T-helper 22 cell (primary cell): ENCODE data around the gene TRIAP1.
"Not testable (repeated sequence)": the region's sequence is repeated elsewhere in the genome, so short reads cannot be mapped to it uniquely, and the experiment has no call there.

Experiments used
- DNase-seq: peaks from one replicate; pipeline ENCODE4 v3.0.0-alpha.2; 2020; ENCODE audit warnings: low read depth

The TRIAP1 gene

GRCh38 chr12:120468821-120469449 is 22.8 kb upstream of the TRIAP1 start:
- DNase-seq, result no peak

GRCh38 chr12:120468325-120468820 is 22.2 kb upstream of the TRIAP1 start:
- no peak for DNase-seq

- no peak for DNase-seq
Observed at GRCh38 chr12:120467439-120467838, 21.3 kb upstream of the TRIAP1 start.

GRCh38 chr12:120466560-120467315 is 20.6 kb upstream of the TRIAP1 start:
- peak; percentile 8 for DNase-seq

- DNase-seq, result no peak
Observed at GRCh38 chr12:120465756-120466155, 19.6 kb upstream of the TRIAP1 start.

GRCh38 chr12:120463712-120464111 is 17.5 kb upstream of the TRIAP1 start:
- DNase-seq, result no peak

- no peak for DNase-seq
Observed at GRCh38 chr12:120462099-120462640, 16.0 kb upstream of the TRIAP1 start.

- no peak for DNase-seq
Observed at GRCh38 chr12:120460157-120460556, 14.0 kb upstream of the TRIAP1 start.

- no peak for DNase-seq
Observed at GRCh38 chr12:120457133-120457532, 10.9 kb upstream of the TRIAP1 start.

GRCh38 chr12:120455302-120455701 is 9.1 kb upstream of the TRIAP1 start:
- DNase-seq, result no peak

- no peak for DNase-seq
Observed at GRCh38 chr12:120453977-120454376, 7.8 kb upstream of the TRIAP1 start.

- DNase-seq, result no peak
Observed at GRCh38 chr12:120453060-120453750, 7.0 kb upstream of the TRIAP1 start.

GRCh38 chr12:120452524-120452923 is 6.3 kb upstream of the TRIAP1 start:
- not testable (repeated sequence) for DNase-seq

- no peak for DNase-seq
Observed at GRCh38 chr12:120447992-120448391, 1.8 kb upstream of the TRIAP1 start.

- DNase-seq, result not testable (repeated sequence)
Observed at GRCh38 chr12:120446844-120447178, 627 bp upstream of the TRIAP1 start.

GRCh38 chr12:120444676-120445075 is 1.5 kb downstream of the TRIAP1 start:
- no peak for DNase-seq

- peak; percentile 60 for DNase-seq
Observed at GRCh38 chr12:120439646-120440247, 6.4 kb downstream of the TRIAP1 start.

- DNase-seq, result no peak
Observed at GRCh38 chr12:120438495-120439198, 7.5 kb downstream of the TRIAP1 start.

GRCh38 chr12:120437735-120438494 is 8.3 kb downstream of the TRIAP1 start, which contains the start of gene COX6A1:
TSS of gene COX6A1 (plus strand) at chr12:120438113. CDS start at chr12:120438127, 14 bp downstream.
- peak; percentile 98 for DNase-seq

- DNase-seq, result no peak
Observed at GRCh38 chr12:120432772-120433525, 13.2 kb downstream of the TRIAP1 start.
